Amniotic epithelial cell (primary cell): ENCODE measurements around the gene PDZD2.
"Not testable (repeated sequence)": the region's sequence is repeated elsewhere in the genome, so short reads cannot be mapped to it uniquely, and the experiment has no call there.

ENCODE experiments used
- DNase-seq: peaks from one replicate; pipeline ENCODE4 v3.0.0-alpha.2; 2010; ENCODE audit warnings: low read depth

Gene PDZD2

DNA sequence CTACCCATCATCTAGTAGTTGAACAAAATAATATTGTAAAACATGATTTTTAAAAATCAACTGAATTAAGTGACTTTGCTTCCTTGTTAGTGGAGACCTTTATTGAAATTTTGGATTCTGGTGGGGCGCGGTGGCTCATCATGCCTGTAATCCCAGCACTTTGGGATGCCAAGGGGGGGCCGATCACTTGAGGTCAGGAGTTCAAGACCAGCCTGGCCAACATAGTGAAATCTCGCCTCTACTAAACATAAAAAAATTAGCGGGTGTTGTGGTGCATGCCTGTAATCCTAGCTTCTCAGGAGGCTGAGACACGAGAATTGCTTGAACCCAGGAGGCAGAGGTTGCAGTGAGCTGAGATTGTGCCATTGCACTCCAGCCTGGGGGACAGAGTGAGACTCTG lies 439.9 kb downstream of the PDZD2 start:
- DNase-seq: not testable (repeated sequence)

DNA sequence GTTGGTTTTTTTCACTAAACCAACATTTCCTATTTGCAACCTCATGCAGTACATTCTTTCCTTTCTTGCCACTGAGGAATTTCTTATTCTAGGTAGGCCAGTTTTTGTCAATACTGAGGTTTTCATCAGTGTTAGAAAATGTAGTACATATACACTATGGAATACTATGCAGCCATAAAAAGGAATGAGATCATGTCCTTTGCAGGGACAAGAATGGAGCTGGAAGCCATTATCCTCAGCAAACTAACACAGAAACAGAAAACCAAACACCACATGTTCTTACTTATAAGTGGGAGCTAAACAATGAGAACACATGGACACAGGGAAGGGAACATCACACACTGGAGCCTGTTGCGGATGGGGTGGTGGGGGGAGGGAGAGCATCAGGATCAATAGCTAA lies 441.6 kb downstream of the PDZD2 start:
- not testable (repeated sequence) for DNase-seq

- no peak for DNase-seq
Measured at GRCh38 chr5:32082701-32083100, 443.8 kb downstream of the PDZD2 start.

DNA sequence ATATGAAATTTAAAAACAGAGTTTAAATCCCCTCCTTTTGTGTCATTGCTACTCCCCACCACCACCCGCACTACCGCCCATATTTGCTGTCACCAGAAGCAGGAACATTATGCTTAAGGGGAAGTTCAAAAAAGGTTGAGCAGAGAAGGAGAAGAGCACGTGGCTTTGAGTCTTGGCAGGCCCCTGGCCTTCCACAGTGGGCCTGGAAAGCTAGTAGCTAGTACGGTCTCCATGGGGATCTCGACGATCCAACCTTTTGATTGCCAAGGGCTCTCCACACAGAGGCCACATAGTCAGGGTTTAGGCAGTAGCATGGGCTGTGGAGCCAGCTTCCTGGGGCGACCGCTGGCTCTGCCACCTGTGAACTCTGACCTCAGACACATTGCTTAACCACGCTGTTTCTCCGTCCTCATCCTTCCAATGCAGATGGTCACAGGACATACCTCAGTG lies 445.1 kb downstream of the PDZD2 start:
- no peak for DNase-seq

- DNase-seq: no peak
Measured at GRCh38 chr5:32087086-32088082, 448.5 kb downstream of the PDZD2 start.

GRCh38 chr5:32088214-32088613 lies 449.3 kb downstream of the PDZD2 start:
- no peak for DNase-seq

DNA sequence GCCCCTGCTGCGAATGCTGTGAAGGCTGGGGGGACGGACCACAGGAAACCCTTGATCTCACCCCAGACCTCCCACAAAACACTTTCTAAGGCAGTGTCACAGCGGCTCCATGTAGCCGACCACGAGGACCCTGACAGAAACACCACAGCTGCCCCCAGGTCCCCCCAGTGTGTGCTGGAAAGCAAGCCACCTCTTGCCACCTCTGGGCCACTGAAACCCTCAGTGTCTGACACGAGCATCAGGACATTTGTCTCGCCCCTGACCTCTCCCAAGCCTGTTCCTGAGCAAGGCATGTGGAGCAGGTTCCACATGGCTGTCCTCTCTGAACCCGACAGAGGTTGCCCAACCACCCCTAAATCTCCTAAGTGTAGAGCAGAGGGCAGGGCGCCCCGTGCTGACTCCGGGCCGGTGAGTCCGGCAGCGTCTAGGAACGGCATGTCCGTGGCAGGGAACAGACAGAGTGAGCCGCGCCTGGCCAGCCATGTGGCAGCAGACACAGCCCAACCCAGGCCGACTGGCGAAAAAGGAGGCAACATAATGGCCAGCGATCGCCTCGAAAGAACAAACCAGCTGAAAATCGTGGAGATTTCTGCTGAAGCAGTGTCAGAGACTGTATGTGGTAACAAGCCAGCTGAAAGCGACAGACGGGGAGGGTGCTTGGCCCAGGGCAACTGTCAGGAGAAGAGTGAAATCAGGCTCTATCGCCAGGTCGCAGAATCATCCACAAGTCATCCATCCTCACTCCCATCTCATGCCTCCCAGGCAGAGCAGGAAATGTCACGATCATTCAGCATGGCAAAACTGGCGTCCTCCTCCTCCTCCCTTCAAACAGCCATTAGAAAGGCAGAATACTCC lies 450.4 kb downstream of the PDZD2 start:
- no peak for DNase-seq

- no peak for DNase-seq
Measured at GRCh38 chr5:32090026-32090754, 451.3 kb downstream of the PDZD2 start.

- DNase-seq: no peak
Measured at GRCh38 chr5:32090755-32091128, 451.8 kb downstream of the PDZD2 start.

DNA sequence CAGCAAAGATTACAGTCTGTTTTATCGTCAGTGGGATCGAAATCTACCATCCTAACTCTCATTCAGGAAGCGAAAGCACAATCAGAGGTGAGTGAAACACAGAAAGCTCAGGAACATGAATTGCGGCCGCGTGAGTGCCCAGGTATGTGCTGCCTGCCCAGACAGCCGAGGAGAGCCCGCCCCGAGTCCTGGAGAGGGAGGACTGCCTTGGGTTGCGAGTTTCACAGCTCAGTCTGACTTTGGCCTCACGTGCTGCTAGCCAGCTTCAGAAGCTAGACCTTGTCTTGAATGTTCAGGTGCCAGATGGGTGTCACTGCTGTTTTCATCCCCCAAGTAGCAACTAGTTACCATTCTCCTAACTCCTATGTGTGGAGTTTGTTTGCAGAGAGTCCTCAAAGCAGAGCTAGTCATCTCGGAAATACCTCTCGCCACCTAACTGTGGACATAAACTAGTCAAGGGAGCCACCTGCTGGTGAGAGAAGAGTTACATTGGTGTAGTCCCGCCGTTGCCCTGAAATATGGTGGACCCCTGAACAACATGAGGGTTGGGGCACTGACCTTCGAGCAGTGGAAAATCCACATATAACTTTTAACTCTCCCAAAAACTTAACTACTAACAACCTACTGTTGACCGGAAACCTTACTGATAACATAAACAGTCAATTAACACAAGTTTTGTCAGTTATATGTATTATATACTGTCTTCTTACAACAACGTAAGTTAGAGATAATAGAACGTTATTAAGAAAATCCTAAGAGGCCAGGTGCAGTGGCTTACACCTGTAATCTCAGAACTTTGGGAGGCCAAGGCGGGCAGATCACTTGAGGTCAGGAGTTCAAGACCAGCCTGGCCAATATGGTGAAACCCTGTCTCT lies 454.2 kb downstream of the PDZD2 start:
- peak; percentile 72 for DNase-seq

GRCh38 chr5:32094691-32095090 lies 455.8 kb downstream of the PDZD2 start:
- DNase-seq: no peak

- DNase-seq: peak; percentile 58
Measured at GRCh38 chr5:32095261-32095671, 456.3 kb downstream of the PDZD2 start.

DNA sequence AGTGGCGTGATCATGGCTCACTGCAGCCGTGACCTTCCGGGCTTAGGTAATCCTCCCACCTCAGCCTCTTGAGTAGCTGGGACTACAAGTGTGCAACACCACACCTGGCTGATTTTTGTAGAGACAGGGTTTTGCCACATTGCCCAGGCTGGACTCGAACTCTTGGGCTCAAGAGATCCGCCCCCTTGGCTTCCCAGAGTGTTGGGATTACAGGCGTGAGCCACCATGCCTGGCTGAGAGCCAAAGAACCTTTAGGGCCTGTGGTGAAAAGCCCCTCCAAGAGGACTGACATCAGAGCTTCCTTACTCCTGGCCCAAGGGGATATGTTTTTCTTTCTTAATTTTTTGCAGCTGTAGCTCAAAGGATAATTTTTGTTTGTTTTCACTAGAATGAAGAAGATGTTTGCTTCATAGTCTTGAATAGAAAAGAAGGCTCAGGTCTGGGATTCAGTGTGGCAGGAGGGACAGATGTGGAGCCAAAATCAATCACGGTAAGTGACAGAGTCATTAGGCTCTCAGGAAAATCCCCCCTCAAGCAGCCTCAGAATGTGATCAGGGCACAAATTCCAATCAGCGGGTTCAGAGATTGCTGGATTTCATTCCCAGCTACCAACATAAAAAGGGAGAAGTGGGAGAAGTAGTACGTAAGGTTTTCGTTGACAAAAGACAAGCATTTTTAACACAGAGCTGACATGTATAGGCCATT lies 458.1 kb downstream of the PDZD2 start:
- no peak for DNase-seq

GRCh38 chr5:32098291-32098690 lies 459.4 kb downstream of the PDZD2 start:
- peak; percentile 51 for DNase-seq

DNA sequence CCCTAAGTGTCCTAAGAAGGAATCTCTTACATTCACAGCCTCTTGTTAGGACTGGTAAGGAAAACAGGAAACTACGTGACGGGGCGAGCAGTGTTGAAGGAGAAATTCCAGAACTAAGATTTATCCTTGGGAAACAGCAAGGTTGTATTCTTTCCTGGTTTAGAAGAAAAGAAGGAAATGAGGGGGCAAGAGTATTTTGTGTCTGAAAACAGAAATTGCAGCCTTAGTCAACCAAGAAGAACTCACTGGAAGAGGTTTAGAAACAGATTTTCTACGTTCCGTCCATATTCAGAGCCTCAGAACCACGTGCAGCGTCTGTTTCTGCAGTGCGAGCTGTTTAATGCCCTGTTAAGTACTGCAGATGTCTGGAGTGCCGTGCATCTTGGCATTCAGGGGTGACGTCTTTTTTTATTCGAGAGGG lies 460.0 kb downstream of the PDZD2 start:
- peak; percentile 38 for DNase-seq

DNA sequence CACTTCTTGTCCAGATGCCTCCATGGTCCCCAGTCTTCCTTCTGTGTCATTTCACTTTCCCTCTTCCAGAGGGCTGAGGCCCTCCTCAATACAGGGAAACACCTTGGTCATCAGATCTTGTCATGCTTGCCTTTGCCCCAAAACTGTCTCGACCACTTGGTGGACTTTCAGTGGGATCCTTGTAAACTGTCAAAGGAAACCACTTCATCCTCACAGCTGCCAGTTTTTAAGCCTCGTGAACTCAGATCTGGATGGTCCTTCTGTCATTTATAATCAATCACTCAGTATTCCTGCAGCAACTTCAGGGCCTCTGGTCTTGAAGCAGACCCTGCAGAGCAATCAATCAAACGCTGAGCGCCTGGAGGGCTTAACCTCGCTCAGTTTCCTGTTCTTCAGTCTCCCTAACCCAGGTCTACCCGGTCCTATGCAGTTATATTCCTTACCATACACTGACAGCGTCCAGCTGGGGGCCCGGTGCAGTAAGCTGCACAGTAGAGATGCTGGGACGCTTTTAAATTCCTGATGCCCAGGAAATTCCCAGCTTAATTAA lies 460.6 kb downstream of the PDZD2 start:
- DNase-seq: no peak

- peak; percentile 55 for DNase-seq
Measured at GRCh38 chr5:32100230-32100629, 461.3 kb downstream of the PDZD2 start.

DNA sequence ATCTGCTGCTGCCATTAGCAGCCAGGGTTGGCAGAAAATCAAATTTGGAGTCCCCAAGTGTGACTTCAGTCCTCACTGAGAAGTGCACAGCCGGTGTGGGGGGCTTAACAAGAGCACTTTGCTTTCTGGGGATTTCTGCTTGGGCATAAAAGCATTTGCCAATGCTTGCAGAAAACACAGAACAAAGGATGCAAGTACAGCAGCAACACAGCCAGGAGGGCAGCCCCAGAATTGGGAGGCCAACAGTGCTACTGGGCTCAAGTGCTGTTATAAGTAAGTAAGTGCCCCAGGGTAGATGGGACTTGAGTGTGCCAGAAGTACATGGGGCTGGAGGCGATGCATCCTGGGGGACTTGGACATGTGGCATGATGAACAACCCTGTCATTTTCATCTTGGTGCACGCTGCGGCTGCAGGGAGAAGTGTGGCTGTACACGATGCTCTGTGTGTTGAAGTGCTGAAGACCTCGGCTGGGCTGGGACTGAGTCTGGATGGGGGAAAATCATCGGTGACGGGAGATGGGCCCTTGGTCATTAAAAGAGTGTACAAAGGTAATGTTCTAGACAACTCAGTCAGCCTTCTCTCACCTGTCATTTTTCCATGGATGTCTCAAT lies 461.9 kb downstream of the PDZD2 start:
- no peak for DNase-seq

- DNase-seq: no peak
Measured at GRCh38 chr5:32102254-32102986, 463.5 kb downstream of the PDZD2 start.
